Spleen (tissue), 7 donors: Measurements from ENCODE around the gene SHBG.

Experiments used
- POLR2A ChIP-seq, 3 donors: fragments of 450-650 bp; IDR thresholded peaks; one replicate each; pipeline ENCODE4 v1.5.1; 2017; ENCODE audit warnings: antibody characterized with exemption in 3 of 3, mild to moderate bottlenecking in 1 of 3
- POLR2AphosphoS5 ChIP-seq, 3 donors: sonication (generic); formaldehyde crosslinking; IDR thresholded peaks; one replicate each; pipeline ENCODE4 v1.5.1; 2017; ENCODE audit warnings: antibody characterized with exemption in 3 of 3
- TF ChIP-seq, protein P1 (sequence below), 11 experiments: fragments of 200-600 bp in 7 of 11; fragments of 450-650 bp in 4 of 11; sonication (generic) in 4 of 11; IDR thresholded peaks in 8 of 11; conservative IDR thresholded peaks in 3 of 11; 1 replicate in 7 of 11; 2 replicates in 4 of 11; pipeline versions ENCODE4 v1.4.0 to v1.8.0; 2016 to 2021; ENCODE audit warnings: antibody characterized with exemption in 11 of 11, inconsistent platforms in 4 of 11, mild to moderate bottlenecking in 1 of 11
- donor health status: DM: no; HTN: no; CAD: no; lungs with moderate emphysema.
- donor health status: DM: no; HTN: no; CAD: no.
- donor health status: DM: no; HTN: no; CAD: no.

DNA sequence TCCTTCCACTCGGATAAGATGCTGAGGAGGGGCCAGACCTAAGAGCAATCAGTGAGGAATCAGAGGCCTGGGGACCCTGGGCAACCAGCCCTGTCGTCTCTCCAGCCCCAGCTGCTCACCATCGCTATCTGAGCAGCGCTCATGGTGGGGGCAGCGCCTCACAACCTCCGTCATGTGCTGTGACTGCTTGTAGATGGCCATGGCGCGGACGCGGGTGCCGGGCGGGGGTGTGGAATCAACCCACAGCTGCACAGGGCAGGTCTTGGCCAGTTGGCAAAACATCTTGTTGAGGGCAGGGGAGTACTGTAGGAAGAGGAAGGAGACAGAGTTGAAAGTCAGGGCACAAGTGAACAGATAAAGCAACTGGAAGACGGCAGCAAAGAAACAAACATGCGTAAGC lies 45.0 kb downstream of the SHBG start:
- TF ChIP-seq, protein P1, sequence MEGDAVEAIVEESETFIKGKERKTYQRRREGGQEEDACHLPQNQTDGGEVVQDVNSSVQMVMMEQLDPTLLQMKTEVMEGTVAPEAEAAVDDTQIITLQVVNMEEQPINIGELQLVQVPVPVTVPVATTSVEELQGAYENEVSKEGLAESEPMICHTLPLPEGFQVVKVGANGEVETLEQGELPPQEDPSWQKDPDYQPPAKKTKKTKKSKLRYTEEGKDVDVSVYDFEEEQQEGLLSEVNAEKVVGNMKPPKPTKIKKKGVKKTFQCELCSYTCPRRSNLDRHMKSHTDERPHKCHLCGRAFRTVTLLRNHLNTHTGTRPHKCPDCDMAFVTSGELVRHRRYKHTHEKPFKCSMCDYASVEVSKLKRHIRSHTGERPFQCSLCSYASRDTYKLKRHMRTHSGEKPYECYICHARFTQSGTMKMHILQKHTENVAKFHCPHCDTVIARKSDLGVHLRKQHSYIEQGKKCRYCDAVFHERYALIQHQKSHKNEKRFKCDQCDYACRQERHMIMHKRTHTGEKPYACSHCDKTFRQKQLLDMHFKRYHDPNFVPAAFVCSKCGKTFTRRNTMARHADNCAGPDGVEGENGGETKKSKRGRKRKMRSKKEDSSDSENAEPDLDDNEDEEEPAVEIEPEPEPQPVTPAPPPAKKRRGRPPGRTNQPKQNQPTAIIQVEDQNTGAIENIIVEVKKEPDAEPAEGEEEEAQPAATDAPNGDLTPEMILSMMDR (IDR thresholded peaks at IDR 0.05 in 8 of 11, conservative IDR thresholded peaks at IDR 0.05 in 3 of 11): no peak
- TF ChIP-seq POLR2AphosphoS5 (IDR thresholded peaks at IDR 0.05) (peak in 1 of 3 donors; percentile 31), POLR2A (IDR thresholded peaks at IDR 0.05) (no peak)
